ENCODE results near the gene SPATA9.
"Not testable (repeated sequence)": the region's sequence is repeated elsewhere in the genome, so short reads cannot be mapped to it uniquely, and the experiment has no call there.

The SPATA9 gene

GRCh38 chr5:95715799-95716461 is 33.1 kb upstream of the SPATA9 start:
- DNase-seq: no peak

GRCh38 chr5:95713960-95714710 is 31.3 kb upstream of the SPATA9 start:
- no peak for DNase-seq

GRCh38 chr5:95713246-95713645 is 30.5 kb upstream of the SPATA9 start:
- not testable (repeated sequence) for DNase-seq

- no peak for DNase-seq
These were observed 29.7 kb upstream of the SPATA9 start for GRCh38 chr5:95712347-95712958.

- DNase-seq: no peak
These were observed 28.9 kb upstream of the SPATA9 start for GRCh38 chr5:95711501-95712346.

- DNase-seq: not testable (repeated sequence)
These were observed 28.1 kb upstream of the SPATA9 start for GRCh38 chr5:95710651-95711500.

DNA sequence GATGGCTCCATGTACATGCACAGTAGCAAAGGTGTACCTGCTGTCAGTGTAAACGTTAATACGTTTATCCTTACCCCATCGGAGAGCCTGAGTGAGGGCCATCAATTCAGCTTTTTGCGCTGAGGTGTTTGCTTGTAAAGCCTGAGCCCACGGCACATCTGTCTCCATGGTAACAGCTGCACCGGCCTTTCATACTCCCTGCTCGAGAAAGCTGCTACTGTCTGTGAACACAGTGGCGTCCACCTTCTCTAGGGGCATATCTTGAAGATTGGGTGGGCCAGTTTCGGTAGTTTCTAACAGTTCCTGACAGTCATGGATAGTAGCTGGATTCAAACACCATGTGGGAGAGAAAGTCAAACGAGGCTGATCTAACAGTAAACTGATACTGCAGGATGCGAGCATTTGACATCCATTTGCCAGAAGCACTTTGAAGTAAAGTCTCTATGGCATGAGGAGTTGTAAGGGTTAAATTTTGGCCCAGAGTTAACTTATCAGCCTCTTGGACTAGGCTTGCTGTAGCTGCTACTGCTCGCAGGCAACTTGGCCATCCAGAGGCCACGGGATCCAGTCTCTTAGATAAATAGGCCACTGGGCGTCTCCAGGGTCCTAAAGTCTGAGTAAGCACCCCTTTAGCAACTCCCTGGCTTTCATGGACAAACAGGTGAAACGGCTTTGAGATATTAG is 27.3 kb upstream of the SPATA9 start:
- no peak for DNase-seq

GRCh38 chr5:95708876-95709275 is 26.1 kb upstream of the SPATA9 start:
- no peak for DNase-seq

DNA sequence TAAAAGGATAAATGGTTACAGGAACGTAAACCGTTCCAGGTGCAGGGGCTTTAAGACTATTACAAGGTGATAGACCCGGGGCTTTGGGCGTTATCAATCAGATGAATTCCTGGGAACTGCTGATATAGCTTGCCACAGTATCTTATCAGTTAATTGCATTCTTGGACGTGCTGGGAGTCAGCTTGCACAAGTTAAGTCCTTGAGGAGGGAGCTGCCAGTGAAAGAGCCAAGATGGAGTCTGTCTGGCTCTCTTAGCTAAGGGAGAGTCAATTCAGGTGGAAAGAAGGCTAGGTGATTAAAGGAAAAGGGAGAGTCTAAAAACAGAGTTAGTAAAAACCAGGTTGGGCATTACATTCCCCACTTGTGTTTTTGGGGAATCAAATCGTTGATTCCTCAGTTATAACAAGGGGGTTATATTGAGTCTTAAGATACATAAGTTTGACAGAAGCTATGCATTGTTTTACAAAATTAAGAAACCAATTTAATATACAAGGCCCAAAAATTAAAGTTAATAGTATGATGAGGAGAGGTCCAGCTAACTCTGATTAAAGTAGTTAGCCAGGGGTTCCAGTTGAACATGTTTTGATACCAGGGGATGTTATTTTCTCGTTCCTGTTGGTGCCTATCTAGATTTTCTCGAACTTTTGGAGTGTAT is 24.9 kb upstream of the SPATA9 start:
- not testable (repeated sequence) for DNase-seq

DNA sequence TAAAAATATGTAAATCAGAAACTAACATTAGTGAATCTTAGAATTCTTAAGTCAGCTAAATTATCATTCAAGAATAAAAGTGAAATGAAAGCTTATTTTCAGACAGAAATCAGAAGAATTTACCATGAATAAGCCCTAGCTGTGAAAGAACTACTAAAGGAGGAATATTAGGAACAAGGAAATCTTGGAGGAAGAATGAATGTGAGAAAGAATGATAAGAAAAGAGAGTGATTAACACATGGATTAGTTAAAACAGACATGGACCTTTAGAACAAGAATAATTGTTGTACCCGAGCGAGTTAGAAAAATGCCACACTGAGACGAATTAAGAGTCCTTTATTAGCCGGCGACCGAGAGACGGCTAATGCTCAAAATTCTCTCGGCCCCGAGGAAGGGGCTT is 24.3 kb upstream of the SPATA9 start:
- DNase-seq: no peak

- DNase-seq: not testable (repeated sequence)
These were observed 23.4 kb upstream of the SPATA9 start for GRCh38 chr5:95706196-95706595.

DNA sequence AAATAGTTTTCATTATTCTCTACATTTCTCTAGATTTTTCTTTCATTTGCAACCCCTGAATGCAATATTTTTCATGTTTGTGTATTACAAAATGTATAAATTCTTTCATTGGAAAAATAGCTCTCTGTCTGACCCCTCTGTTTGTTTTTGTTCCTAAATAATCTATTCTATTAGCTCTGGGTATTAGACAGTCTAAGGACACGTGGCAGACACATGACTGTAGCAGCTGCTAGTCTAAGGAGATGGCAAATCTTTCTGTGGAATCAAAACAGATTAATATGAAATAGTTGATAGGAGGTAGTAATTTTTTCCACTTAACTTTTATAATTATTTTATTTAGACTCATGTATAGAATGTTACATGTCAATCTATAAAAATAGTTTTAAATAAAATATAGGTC is 21.4 kb upstream of the SPATA9 start:
- no peak for DNase-seq

GRCh38 chr5:95701074-95701473 is 18.3 kb upstream of the SPATA9 start:
- no peak for DNase-seq

- no peak for DNase-seq
These were observed 16.5 kb upstream of the SPATA9 start for GRCh38 chr5:95699337-95699736.

- DNase-seq: no peak
These were observed 15.2 kb upstream of the SPATA9 start for GRCh38 chr5:95697781-95698681.

- no peak for DNase-seq
These were observed 7.5 kb upstream of the SPATA9 start for GRCh38 chr5:95690333-95690732.

GRCh38 chr5:95689680-95690079 is 6.9 kb upstream of the SPATA9 start:
- no peak for DNase-seq

GRCh38 chr5:95686651-95687050 is 3.9 kb upstream of the SPATA9 start:
- no peak for DNase-seq

- no peak for DNase-seq
These were observed 1.6 kb upstream of the SPATA9 start for GRCh38 chr5:95684361-95684760.

GRCh38 chr5:95673081-95673480 is 9.7 kb downstream of the SPATA9 start:
- DNase-seq: no peak
